Measurements from ENCODE around the gene RP9.

DNA sequence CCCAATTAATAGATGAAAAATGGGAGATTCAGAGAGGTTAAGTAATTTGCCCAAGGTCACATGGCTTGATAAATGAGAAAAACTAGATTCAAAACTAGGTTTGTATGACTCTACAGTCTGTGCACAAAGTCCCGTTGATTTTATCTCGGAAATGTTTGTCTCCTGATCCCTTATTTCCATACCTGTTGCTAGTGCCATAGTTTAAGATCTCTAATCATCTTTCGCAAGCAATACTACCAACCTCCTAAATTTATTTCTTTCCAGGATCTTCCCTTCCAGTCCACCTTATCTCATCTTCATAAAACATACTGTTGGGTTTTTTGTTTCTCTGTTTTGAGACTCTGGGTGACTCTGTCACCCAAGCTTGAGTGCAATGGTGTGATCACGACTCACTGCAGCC is 49.6 kb downstream of the RP9 start:
- TF ChIP-seq, protein P1, sequence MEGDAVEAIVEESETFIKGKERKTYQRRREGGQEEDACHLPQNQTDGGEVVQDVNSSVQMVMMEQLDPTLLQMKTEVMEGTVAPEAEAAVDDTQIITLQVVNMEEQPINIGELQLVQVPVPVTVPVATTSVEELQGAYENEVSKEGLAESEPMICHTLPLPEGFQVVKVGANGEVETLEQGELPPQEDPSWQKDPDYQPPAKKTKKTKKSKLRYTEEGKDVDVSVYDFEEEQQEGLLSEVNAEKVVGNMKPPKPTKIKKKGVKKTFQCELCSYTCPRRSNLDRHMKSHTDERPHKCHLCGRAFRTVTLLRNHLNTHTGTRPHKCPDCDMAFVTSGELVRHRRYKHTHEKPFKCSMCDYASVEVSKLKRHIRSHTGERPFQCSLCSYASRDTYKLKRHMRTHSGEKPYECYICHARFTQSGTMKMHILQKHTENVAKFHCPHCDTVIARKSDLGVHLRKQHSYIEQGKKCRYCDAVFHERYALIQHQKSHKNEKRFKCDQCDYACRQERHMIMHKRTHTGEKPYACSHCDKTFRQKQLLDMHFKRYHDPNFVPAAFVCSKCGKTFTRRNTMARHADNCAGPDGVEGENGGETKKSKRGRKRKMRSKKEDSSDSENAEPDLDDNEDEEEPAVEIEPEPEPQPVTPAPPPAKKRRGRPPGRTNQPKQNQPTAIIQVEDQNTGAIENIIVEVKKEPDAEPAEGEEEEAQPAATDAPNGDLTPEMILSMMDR (IDR thresholded peaks at IDR 0.05) = no peak
- TF ChIP-seq EP300 (IDR thresholded peaks at IDR 0.05) = no peak
